Fibroblast of upper back skin (primary cell): ENCODE data around the gene NME7.
"Not testable (repeated sequence)": the region's sequence is repeated elsewhere in the genome, so short reads cannot be mapped to it uniquely, and the experiment has no call there.

Experiments used
- DNase-seq: peaks from one replicate; pipeline ENCODE4 v3.0.0-alpha.2; 2013

The NME7 gene

DNA sequence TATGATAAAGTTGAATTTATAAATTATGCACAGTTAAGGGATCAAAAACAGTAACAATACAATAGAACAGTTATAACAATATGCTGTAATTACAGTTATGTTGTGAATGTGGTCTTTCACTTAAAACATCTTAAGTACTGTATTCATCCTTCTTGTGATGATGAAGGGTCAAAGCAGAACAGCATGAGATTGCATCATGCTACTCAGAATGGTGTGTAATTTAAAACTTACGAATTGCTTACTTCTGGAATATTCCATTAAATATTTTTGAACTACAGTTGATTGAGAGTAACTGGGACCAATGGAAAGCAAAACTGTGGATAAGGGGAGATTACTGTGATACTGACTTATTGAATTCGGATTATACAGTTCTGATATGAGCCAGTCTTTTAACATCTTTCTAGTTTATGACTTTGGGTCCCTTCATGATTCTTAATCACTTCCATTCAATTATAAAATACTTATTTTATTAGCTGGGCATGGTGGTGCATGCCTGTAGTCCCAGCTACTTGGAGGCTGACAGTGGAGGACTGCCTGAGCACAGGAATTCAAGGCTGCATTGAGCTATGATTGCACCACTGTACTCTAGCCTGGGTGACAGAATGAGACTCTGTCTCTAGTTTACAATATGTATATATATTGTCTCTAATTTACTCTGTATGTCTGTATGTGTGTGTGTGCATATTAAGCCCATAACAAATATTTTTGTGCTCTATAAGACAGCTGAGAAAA, 217.9 kb downstream of the NME7 start:
- peak; percentile 10 for DNase-seq

DNA sequence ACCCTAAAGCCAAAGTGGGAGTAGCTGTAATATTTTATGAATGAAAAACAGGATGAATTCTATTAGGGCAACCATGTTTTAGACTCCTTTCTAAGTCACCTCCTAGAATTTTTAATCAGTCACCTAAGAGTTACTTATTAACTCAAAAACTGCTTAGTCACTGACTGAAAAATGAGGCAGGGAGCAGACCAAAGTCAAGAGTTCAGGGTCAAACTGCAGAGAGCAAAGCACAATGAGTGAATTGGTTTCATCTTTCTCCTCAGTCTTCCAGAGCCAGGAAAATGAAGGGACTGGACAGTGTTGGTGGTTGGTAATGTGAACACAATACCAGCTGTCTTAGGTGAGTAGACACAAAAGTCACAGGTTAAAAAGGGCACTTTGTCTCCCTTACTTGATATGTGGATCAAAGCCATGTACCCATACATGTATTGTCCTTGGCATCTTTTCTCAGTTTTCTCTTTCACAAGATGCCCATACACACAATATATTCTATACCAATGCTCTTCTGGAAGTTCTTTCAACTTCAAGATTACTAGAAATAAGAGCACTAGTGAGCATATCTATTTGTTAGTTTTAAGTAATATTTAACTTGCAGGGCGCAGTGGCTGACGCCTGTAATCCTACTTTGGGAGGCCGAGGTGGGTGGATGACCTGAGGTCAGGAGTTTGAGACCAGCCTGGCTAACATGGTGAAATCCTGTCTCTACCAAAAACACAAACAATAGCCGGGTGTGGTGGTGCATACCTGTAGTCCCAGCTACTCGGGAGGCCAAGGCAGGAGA, 218.9 kb downstream of the NME7 start:
- no peak for DNase-seq

DNA sequence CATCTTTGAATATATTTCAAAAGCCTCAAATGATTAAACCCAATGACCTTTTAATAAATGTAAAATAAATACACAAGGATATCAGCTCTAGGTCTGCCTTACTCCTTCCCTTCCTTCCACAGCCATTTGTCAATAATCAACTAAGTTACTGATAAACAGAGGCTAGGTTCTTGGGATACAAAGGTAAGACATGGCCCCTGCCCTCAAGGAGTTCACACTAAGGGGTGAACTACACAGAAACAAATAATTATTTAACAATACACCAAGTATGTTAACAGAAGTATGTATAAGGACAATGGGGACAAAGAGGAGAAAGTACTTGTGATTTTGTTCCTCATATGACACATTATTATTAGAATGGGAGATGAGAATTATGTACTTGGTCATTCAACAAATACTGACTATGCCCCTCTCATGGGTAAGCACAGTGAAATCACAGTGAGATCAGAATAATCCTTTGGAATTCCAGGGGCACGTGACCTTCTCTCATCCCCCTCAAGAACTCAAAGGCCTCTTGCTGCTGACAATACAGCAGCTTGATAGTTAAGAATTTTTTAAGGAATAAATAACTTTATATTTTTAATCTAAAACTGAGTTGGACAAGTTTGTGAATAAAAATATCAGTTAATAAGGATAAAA, 220.9 kb downstream of the NME7 start:
- no peak for DNase-seq

DNA sequence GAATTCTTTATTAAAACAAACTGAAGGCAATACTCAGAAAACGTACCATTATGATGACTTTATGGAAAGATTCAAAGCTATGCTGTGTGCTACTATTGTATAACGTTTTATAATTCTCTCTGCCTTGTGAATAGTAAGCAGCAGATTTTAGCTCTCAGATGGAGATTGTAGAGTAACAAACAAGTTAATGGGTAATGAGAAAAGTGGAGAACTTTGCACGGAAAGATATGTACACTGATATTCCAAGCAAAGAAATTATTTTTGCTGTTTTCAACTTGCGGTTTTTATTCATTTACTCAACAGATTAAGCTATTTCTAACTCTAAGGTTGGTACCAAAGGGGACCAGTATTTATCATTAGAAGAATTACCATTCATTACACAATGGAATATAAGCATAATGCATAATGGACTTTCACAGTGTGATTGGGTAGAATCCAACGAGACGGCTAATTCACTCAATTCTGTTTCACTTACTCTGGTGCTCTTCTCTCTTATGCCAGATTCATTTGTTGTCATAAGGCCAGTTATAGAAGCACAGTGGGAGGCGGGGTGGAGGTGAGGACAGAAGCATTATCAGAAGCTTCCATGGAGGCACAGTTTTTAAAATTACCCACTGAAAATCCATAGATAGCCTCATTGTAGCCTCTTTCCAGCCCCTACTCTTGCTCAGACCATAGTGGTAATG, 222.5 kb downstream of the NME7 start:
- DNase-seq: no peak

DNA sequence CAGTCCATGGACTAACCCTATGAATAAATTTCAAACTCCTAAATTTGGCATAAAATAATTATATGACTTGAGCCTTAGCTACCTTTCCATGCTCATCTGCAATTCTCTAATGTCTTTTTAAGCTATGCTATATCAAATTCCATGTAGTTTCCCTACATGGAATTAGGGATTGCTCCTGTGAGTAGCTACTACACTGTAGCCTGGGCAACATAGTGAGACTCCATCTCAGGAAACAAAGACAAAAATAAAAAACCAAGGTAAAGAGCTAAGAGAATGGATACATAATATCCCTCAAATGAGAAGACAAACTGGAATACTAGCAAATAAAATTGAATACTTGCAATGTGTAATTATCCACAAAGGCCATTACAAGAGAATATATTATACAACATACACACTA, 223.6 kb downstream of the NME7 start:
- no peak for DNase-seq

DNA sequence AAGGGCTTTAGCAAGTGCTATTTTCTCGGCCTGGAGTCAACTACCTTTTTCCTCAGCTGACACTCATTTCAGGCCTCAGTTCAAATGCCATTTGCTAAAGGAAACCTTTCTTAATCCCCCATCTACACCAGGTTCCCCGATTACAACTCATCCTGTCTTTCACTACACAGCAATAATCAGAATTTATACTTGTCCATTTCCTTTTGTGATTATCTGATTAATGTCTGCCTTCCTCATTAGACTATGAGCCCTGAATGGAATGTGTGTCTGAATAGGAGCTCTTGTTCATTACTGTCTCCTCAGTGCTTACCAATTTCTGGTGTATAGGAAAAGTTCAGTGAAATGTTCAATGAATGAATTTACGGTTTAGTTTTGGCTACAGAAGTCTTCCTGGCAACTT, 224.3 kb downstream of the NME7 start:
- DNase-seq: no peak

DNA sequence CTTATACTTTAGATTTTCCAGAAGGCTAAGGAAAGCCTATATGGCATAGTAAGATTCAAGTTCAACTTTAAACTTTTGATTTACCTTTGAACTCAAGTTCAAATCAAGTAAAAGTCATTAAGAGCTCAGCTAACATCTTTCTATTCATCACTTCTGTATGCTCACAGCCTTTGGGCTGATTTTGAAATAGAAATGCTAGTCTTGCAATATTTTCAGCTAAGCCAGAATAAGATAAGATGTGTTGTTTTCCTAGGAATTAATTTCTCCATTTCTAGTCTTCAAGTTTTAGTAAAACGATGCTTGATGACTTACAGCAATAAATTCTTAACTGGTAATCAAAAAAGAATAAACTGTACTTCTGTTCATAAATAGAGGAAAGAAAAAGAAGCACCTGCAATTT, 225.5 kb downstream of the NME7 start:
- DNase-seq: no peak

DNA sequence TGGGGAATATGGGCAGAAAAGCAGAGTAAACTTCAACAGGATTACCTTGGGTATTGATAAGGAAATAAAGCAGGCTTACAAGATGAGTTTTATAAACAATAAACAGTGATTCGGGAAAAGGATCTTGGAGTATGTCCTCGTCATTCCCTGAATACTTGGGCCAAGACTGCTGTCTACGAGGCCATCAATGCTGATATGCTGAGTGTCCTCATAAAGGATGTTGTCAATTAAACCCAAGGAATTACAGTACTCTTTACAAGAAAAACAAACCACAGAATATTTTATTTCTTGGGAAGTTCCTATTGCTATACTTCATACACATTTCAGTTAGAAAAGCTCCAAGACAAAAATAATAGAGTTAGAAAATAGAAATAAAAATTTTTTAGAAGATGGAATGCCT, 226.2 kb downstream of the NME7 start:
- no peak for DNase-seq

DNA sequence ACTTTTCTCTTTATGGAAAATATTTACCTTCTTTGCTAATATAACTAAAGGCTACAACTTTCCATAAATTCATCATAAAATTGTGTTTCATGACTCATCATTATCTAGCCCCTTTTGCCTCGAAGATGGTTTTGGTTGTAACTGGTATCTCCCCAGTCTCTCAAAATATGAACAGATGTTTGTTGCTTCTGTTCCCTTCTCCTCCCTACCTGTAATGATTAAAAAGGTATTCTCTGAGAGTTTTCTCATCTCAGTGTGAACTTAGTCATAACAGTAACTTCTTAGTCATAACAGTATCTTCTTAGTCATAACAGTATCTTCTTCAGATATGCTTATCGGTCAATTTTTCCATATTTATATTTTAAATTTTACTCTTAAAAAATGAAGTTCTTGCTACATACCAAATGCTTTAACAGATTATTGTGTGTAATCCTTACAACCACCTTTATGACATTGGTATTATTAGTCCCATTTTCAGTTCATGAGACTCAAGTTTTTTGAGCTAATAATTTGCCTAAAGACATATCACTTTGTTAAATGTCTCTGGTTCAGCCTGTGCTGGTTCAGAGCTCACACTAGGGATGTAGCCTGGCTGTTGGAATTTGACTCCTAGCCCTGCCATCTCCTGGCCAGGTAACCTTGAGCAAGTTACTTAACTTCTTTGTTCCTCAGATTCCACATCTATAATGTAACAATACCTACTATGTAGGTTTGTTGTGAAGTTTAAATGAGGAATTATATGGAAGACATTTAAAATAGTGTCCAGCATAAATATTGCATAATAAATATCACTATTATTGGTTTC, 228.5 kb downstream of the NME7 start:
- no peak for DNase-seq

DNA sequence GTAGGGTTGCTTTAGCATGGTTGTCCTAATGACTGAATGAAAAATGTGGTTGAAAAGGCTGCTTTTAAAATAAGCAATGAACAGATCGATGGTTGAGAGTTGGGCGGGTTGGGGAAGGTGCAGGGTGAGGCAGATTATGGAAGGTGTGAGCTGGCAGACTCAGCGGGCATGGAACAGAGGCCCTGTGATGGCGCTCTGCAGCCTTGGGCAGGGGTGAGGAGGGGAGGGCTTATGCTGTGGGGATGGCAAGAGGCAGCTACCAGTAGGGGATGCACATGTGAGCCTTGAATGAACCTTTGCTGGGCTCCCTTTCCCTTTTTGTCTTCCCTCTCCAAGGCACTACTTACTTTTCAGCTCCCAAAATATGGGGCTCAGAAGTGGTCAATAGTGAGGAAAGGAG, 230.2 kb downstream of the NME7 start:
- no peak for DNase-seq

DNA sequence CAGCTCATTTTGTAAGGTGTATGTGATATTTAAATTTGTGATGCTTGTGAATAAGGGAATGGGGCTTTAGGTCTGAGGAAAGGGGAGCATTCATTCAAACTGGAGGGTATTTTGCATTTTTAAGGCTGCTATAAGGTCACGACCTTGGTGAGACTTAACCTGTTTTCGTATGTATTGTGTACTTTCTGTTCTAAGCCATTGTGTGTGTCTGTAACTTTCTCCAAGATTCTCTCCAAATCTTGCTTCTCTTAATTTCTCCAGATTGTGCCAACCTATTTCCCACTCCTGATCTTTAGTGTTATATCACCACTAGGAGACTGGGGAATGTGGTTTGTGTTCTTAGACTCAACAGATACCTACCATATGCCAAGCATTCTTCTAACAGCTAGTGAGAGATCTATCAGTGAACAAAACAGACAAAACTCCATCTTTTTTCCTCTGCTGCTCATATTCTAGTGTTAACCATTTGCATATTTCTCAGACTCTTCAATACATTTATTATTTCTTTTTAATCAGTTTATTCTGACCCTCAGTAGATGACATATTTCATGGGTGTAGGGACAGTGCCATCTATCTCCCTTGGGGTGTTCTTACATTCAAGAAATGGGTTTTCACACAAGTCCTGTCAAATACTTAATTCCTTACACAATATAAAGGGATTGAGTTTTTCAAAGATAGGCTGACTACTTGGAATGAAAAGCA, 233.6 kb downstream of the NME7 start:
- peak; percentile 24 for DNase-seq

DNA sequence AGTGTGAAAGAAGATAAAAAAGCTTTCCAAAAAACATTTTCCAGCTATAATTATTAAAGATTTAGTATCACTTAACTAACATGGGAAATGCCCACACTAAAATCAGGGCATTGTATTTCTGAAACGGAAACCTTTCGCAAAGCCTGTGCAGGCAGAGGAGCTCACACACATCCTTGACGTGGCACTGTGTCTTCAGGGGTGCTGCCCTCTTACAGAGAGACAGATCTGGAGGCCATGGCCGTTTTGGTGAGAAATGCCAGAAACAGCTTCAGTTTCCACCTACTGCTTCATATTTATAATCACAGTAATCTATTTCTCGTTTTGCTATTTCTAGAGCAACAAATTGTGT, 234.4 kb downstream of the NME7 start:
- no peak for DNase-seq

DNA sequence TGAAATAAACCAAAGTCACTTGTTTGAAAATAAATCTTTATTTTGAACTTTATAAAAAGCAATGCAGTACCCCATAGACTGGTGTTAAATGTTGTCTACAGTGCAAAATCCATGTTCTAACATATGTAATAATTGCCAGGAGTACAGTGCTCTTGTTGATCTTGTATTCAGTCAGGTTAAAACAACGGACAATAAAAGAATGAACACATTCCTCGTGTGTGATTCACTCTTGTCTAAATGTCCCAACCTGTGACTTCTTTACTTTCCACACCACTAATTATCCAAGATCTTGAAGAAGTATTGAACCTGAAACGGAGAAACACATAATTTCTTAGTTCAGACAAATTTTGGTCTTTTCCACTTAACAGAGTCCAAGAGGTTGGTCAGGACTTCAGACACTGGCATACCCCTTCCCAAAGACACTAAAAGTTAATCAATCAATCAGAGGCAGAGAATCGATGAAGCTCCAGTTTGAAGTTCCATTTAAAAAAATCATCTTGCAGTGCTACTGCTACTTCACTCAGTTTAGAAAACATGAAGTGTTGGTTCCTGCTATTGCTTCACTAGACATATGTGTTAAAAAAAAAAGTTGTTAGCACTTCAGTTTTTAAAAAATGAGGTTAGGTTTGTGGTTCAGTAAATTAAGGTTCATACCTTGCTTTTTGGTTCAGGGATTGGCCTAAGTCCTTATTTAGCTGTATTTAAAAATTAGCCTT, 234.9 kb downstream of the NME7 start:
- no peak for DNase-seq

DNA sequence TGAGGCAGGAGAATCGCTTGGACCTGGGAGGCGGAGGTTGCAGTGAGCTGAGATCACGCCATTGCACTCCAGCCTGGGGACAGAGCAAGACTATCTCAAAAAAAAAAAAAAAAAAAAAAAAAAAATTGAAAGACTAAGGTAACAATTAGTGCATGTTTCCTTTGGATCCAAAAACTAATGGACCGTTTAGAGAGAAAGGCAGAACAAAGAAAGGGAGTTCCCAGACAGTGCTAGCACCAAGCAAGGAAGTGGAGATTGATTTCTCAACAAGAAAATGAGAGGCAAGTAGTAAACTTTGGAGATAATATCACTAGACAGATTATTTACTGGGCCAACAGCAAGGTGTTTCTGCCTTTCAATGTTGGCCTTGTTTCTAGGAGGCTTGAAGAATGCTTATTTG, 236.9 kb downstream of the NME7 start:
- DNase-seq: no peak

DNA sequence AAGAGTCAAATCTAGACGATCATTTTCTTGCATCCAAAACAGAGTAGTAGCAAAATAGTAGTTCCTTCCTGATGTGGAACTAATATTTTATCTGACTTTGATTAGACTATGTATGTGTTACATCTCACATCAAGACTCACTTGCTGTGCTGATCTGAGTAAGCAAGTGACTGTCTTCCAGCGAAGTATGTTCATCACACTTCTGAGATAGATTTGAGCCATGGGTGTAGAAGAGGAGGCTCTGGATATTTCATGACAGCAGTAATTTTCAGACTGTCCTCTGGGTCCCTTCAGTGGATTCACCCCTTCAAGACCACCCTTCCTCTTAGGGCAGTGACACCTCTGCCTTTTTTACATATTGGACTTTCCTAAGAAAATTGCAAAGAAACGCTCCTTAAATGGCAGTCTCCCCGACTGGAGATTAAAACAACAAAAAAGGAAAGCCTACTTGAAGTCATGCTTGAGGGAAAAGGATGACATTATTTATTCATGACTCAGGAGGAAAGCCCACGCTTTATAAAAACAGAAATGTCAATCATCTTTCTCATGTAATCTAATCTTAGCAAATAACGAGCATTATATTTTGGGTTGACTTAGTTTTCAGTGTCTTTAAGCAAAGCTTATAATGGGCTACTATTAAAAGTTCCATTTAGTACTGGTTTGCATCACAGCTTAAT, 238.3 kb downstream of the NME7 start:
- DNase-seq: no peak

DNA sequence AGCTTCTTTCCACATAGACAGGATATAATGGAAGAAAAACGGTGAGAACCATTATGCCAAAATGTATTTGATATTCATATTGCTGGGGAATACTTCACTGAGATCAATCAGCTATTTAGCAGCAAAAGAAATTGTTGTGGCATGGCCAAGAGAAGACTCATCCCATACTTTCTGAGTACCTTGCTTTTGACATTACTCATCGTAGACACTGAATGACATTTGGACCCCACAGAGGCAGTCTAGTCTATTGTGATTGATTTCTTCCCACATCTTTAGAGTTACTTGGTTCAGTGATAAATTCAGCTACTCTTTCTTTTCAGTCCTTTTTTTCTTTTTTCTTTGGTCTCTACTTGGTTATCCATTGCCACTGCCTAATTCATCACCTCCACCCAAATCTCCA, 239.0 kb downstream of the NME7 start:
- DNase-seq: no peak

DNA sequence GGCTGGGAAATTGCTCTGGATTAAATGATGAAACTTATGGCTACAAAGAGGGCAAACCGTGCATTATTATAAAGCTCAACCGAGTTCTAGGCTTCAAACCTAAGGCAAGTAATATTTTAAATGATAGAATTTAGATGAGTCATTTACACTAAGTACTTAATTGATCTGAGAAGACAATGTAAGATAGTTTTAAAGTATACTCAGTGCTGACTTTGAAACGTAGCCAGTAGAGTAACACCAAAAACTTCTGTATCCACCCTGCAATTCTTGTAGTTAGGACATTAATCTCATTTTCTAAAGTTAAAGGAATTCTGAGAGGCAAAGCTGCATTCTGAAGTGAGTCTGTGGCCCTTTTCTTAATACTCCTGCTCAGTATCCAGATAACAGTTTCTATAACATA, 240.3 kb downstream of the NME7 start:
- DNase-seq: no peak

DNA sequence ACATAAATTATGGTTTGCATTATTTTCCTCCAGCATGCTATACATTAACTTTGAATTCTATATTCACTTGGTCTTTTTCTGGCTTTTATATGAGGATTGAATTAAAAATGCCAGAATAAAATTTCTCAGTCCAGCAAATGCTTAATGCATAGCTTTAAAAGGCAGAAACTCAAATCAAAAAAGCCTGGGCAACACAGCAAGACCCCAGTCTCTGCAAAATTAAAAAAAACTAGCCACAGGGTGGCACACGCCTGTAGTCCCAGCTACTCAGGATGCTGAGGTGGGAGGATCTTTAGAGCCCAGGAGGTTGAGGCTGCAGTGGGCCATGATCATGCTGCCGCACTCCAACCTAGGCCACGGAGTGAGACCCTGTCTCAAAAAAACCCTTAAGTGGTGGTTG, 241.3 kb downstream of the NME7 start:
- DNase-seq: no peak

DNA sequence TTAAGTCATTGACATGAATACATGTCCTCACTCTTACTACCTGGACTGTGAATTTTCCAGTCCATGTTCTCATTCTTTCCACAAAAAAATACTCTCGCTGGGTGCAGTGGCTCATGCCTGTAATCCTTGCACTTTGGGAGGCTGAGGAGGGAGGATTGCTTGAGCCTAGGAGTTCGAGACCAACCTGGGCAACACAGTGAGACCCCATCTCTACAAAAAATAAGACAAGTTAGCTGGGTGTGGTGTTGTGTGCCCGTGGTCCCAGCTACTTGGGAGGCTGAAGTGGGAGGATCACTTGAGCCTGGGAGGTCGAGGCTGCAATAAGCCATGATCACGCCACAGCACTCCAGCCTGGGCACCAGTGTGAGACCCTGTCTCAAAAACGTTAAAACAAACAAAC, 242.0 kb downstream of the NME7 start:
- not testable (repeated sequence) for DNase-seq

DNA sequence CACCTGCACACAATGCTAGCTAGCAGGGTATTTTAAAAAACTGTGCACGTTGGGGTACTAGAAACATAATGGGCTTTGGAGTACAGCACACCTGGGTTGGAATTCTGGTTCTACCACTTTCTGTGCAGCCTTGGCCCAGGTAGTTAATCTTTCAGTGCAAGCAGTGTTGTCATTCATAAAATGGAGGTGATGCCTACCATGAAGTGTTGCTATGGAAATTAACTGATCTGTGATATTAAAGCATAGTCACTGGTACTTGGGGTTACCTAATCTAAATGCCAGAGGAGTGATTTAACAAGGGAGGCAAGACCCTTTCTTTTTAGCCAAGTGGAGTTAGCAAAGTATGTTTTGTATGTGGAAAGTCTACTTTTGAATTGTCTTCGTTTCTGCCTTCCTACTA, 243.1 kb downstream of the NME7 start:
- DNase-seq: no peak

DNA sequence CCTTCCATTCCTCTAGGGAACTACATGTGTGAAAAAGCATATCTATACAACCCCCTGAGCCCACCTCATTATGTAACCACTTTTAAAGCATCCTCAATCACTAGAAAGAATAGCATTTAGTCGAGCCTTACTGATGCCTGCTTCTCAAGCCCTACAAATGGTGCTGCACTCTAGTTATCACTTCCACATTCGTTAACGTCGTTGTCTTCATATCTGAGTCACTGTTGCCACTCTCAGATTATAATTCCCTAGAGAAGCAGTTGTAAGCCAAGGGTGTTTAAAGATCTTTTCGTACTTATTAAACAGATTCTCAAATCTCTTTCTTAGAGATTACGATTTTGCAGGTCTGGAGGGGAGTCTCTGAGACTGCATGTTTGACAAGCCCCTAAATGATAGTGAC, 244.6 kb downstream of the NME7 start:
- DNase-seq: no peak
